GM10248 (cell line): ENCODE data around the gene USP48.
A peak's percentile ranks its signal among the peaks of the same experiment; 100 is the strongest.
"Not testable (repeated sequence)": the region's sequence is repeated elsewhere in the genome, so short reads cannot be mapped to it uniquely, and the experiment has no call there.

Experiments used
- CTCF ChIA-PET: fragments of 300-600 bp; sonication (Branson Sonifier 250); formaldehyde crosslinking; extraction: SDS; loops from one replicate; lab custom pipeline; 2021; ENCODE audit warnings: antibody characterized with exemption; lab: Yijun Ruan, JAX
- POLR2A ChIA-PET: fragments of 350-650 bp; sonication (Branson Sonifier 250); formaldehyde crosslinking; extraction: SDS; loops from one replicate; lab custom pipeline; 2020; ENCODE audit warnings: antibody characterized with exemption; lab: Yijun Ruan, JAX
- DNase-seq: peaks from one replicate; pipeline ENCODE4 v3.0.0; 2012; ENCODE audit errors: extremely low spot score
- CTCF ChIP-seq: IDR thresholded peaks from 2 replicates; pipeline ENCODE4 v1.5.1; 2012; ENCODE audit warnings: mild to moderate bottlenecking, low read depth; ENCODE audit errors: extremely low read depth, missing control alignments, control extremely low read depth

USP48 gene

GRCh38 chr1:21782349-21782867, 541 bp downstream of the USP48 start:
- peak; percentile 49 for DNase-seq
- ChIA-PET CTCF (interaction anchor here (0.7 to 3.3 kb wide), 9 partner anchors 9 to 79 kb away, joined by 3 to 18 read pairs (median 5); no protein-coding TSS in a partner anchor), POLR2A (interaction anchor here (0.8 to 2.2 kb wide), 3 partner anchors 12 to 20 kb away, joined by 3 to 8 read pairs (median 5); no protein-coding TSS in a partner anchor)
- peak; percentile 37 for TF ChIP-seq CTCF

- no peak for DNase-seq
- ChIA-PET CTCF (interaction anchor here (0.8 to 3.3 kb wide), 9 partner anchors 9 to 79 kb away, joined by 3 to 18 read pairs (median 5); no protein-coding TSS in a partner anchor), POLR2A (interaction anchor here (0.8 to 2.2 kb wide), 3 partner anchors 11 to 19 kb away, joined by 4 to 8 read pairs (median 5); no protein-coding TSS in a partner anchor)
- no peak for TF ChIP-seq CTCF
Observed at GRCh38 chr1:21781815-21782348, 1.1 kb downstream of the USP48 start.

- no peak for TF ChIP-seq CTCF
- POLR2A ChIA-PET = no interaction called here
- CTCF ChIA-PET = interaction anchor here (2.2 kb wide), 1 partner anchor 14 kb away, joined by 8 read pairs; no protein-coding TSS in a partner anchor
- DNase-seq = peak; percentile 44
Observed at GRCh38 chr1:21779613-21780521, 3.1 kb downstream of the USP48 start.

- POLR2A ChIA-PET = interaction anchor here (0.5 to 0.7 kb wide), 3 partner anchors 247 to 1614 kb away, joined by 3 to 8 read pairs (median 6); no protein-coding TSS in a partner anchor
- no peak for TF ChIP-seq CTCF
- CTCF ChIA-PET = interaction anchor here (4.7 kb wide), 1 partner anchor 12 kb away, joined by 19 read pairs; no protein-coding TSS in a partner anchor
- no peak for DNase-seq
Observed at GRCh38 chr1:21778405-21778727, 4.6 kb downstream of the USP48 start.

- POLR2A ChIA-PET = interaction anchor here (1.4 to 1.5 kb wide), 2 partner anchors 8 to 12 kb away, joined by 4 to 7 read pairs; no protein-coding TSS in a partner anchor
- not testable (repeated sequence) for DNase-seq
- CTCF ChIA-PET = interaction anchor here (2.1 to 4.7 kb wide), 2 partner anchors 11 to 14 kb away, joined by 6 to 19 read pairs; no protein-coding TSS in a partner anchor
Observed at GRCh38 chr1:21776925-21777324, 6.0 kb downstream of the USP48 start.

- CTCF ChIA-PET = interaction anchor here (2.1 to 4.7 kb wide), 2 partner anchors 10 to 13 kb away, joined by 6 to 19 read pairs; no protein-coding TSS in a partner anchor
- no peak for DNase-seq
- TF ChIP-seq CTCF = no peak
- POLR2A ChIA-PET = interaction anchor here (1.4 to 1.5 kb wide), 2 partner anchors 9 to 11 kb away, joined by 4 to 7 read pairs; no protein-coding TSS in a partner anchor
Observed at GRCh38 chr1:21775985-21776562, 6.9 kb downstream of the USP48 start.
